Vagina (tissue), 2 donors: ENCODE measurements around the gene BLOC1S2.

Source experiments
- CTCF ChIP-seq, 3 experiments: fragments of 450-650 bp in 2 of 3; fragments of 200-600 bp in 1 of 3; sonication (generic) in 1 of 3; IDR thresholded peaks; one replicate each; pipeline ENCODE4 v1.5.1; 2017 to 2019; ENCODE audit warnings: antibody characterized with exemption in 3 of 3, mild to moderate bottlenecking in 2 of 3, moderate library complexity in 2 of 3
- POLR2A ChIP-seq, 2 donors: fragments of 450-650 bp; IDR thresholded peaks; one replicate each; pipeline ENCODE4 v1.6.1; 2017; ENCODE audit warnings: antibody characterized with exemption in 2 of 2, mild to moderate bottlenecking in 2 of 2, moderate library complexity in 2 of 2

GRCh38 chr10:100238429-100238828 lies 48.1 kb downstream of the BLOC1S2 start:
- no peak for TF ChIP-seq CTCF (IDR thresholded peaks at IDR 0.05)
- TF ChIP-seq POLR2A (IDR thresholded peaks at IDR 0.05) = no peak
